GM23248 (cell line): Measurements from ENCODE around the gene NEGR1. TPM values are rescaled to one million over a fixed set of nuclear protein-coding genes. Genes with fewer than 3 reads are reported as not detected.

Experiments
- DNase-seq: peaks from one replicate; pipeline ENCODE4 v3.0.0-alpha.2; 2015
- H2AFZ ChIP-seq: fragments of 200-600 bp; sonication (generic); 2 replicates; pipeline ENCODE4 v1.6.1; 2016; ENCODE audit warnings: antibody characterized with exemption
- H3F3A ChIP-seq: fragments of 200-600 bp; sonication (generic); 2 replicates; pipeline ENCODE4 v1.6.1; 2016; ENCODE audit warnings: mild to moderate bottlenecking, antibody characterized with exemption, mixed run types; ENCODE audit not compliant: insufficient read depth
- H3K27ac ChIP-seq: fragments of 200-600 bp; sonication (generic); 2 replicates; pipeline ENCODE4 v1.5.1; 2016; ENCODE audit warnings: mild to moderate bottlenecking
- H3K27me3 ChIP-seq: fragments of 200-600 bp; sonication (generic); replicated peaks from 2 replicates; pipeline ENCODE4 v1.6.1; 2016; ENCODE audit warnings: mild to moderate bottlenecking; ENCODE audit not compliant: insufficient read depth
- H3K36me3 ChIP-seq: fragments of 200-600 bp; sonication (generic); 2 replicates; pipeline ENCODE4 v1.6.1; 2016; ENCODE audit warnings: low read depth, mild to moderate bottlenecking
- H3K4me1 ChIP-seq: fragments of 200-600 bp; sonication (generic); 2 replicates; pipeline ENCODE4 v1.6.1; 2016; ENCODE audit warnings: mild to moderate bottlenecking; ENCODE audit not compliant: insufficient read depth
- H3K4me2 ChIP-seq: fragments of 200-600 bp; sonication (generic); one replicate; pipeline ENCODE4 v1.6.1; 2016; ENCODE audit warnings: mild to moderate bottlenecking; ENCODE audit not compliant: unreplicated experiment
- H3K4me3 ChIP-seq: fragments of 200-600 bp; sonication (generic); 2 replicates; pipeline ENCODE4 v1.5.1; 2016; ENCODE audit warnings: mild to moderate bottlenecking
- H3K79me2 ChIP-seq: fragments of 200-600 bp; sonication (generic); 2 replicates; pipeline ENCODE4 v1.6.1; 2016; ENCODE audit warnings: mild to moderate bottlenecking; ENCODE audit not compliant: insufficient read depth
- H3K9ac ChIP-seq: fragments of 200-600 bp; sonication (generic); 2 replicates; pipeline ENCODE4 v1.6.1; 2016; ENCODE audit warnings: mild to moderate bottlenecking
- H3K9me2 ChIP-seq: fragments of 200-600 bp; sonication (generic); 2 replicates; pipeline ENCODE4 v1.6.1; 2016; ENCODE audit warnings: mixed run types, mild to moderate bottlenecking, moderate library complexity; ENCODE audit not compliant: insufficient read depth
- H3K9me3 ChIP-seq: fragments of 200-600 bp; sonication (generic); one replicate; pipeline ENCODE4 v1.6.1; 2017; ENCODE audit warnings: low read depth
- H4K20me1 ChIP-seq: fragments of 200-600 bp; sonication (generic); 2 replicates; pipeline ENCODE4 v1.6.0; 2016; ENCODE audit not compliant: insufficient read depth
- EZH2 ChIP-seq: fragments of 200-600 bp; sonication (generic); IDR thresholded peaks from 2 replicates; pipeline ENCODE4 v1.6.1; 2018; ENCODE audit warnings: antibody characterized with exemption, mild to moderate bottlenecking; ENCODE audit not compliant: insufficient read depth, poor library complexity, severe bottlenecking
- EZH2phosphoT487 ChIP-seq: fragments of 200-600 bp; sonication (generic); IDR thresholded peaks from 2 replicates; pipeline ENCODE4 v1.6.1; 2018; ENCODE audit warnings: antibody characterized with exemption, moderate library complexity, mild to moderate bottlenecking, low read depth; ENCODE audit not compliant: insufficient read depth
- WGBS, 2 experiments: methylation state at CpG; one replicate each; pipeline ENCODE4 v1.1.6; 2015 to 2017; ENCODE audit warnings: low lambda C conversion rate in 2 of 2, low coverage in 1 of 2; ENCODE audit errors: missing lambda C conversion rate in 2 of 2; 5-methylcytosine and 5-hydroxymethylcytosine counted together
- in situ Hi-C: fragments of 300-500 bp; cut with MboI; formaldehyde crosslinking; loops from 2 replicates; pipeline ENCODE4 v1.15.0; 2020
- polyA plus RNA-seq: library from polyadenylated mRNA; unstranded; fragments of >200 nt; fragmentation: Nextera tagmentation; extraction: Ambion mirVana; gene quantifications from 2 replicates; pipeline ENCODE4 v1.2.1, GENCODE V29; 2016
- total RNA-seq: library from RNA; depleted of rRNA; stranded (reverse); fragments of >200 nt; shearing (Covaris generic); gene quantifications from 2 replicates; pipeline ENCODE4 v1.2.3, GENCODE V29; 2014

Gene NEGR1
- total and polyA plus RNA-seq, 2 experiments from 2014 or later, result 14.3 to 15.7 TPM

- no peaks in the 10 kb centered on the region for H3K79me2 ChIP-seq
- WGBS, 2 experiments, result 78 to 91% methylated on average over 7 to 8 of the region's 8 CpGs
- H3K9me2 ChIP-seq, result no peaks in the 10 kb centered on the region
- H3F3A ChIP-seq, result no peaks in the 10 kb centered on the region
- no peaks in the 10 kb centered on the region for H3K36me3 ChIP-seq
- H3K9me3 ChIP-seq, result no peaks in the 10 kb centered on the region
- no peak overlapping the region for H2AFZ ChIP-seq
- no peak overlapping the region for H3K4me3 ChIP-seq
- no peaks in the 10 kb centered on the region for H3K4me1 ChIP-seq
- no peaks in the 10 kb centered on the region for H4K20me1 ChIP-seq
- no peak overlapping the region for H3K4me2 ChIP-seq
- TF ChIP-seq EZH2phosphoT487 (no peak), EZH2 (no peak)
- H3K27ac ChIP-seq, result no peak overlapping the region
- H3K27me3 ChIP-seq, result no peaks in the 10 kb centered on the region
- no peak for DNase-seq
- no peak overlapping the region for H3K9ac ChIP-seq
- in situ Hi-C loops, result no loop called here
Measured at GRCh38 chr1:71448444-71448843, 833.9 kb downstream of the NEGR1 start.

- no peaks in the 10 kb centered on the region for H3K9me2 ChIP-seq
- no peak overlapping the region for H3K4me2 ChIP-seq
- 83 to 87% methylated on average over 2 of the region's 2 CpGs for WGBS, 2 experiments
- H3K4me1 ChIP-seq, result no peaks in the 10 kb centered on the region
- no peak overlapping the region for H3K9ac ChIP-seq
- TF ChIP-seq EZH2 (no peak), EZH2phosphoT487 (no peak)
- no peaks in the 10 kb centered on the region for H3K36me3 ChIP-seq
- no peaks in the 10 kb centered on the region for H3K27me3 ChIP-seq
- no peak for DNase-seq
- H3K4me3 ChIP-seq, result no peak overlapping the region
- no peak overlapping the region for H3K27ac ChIP-seq
- no peaks in the 10 kb centered on the region for H3K79me2 ChIP-seq
- H2AFZ ChIP-seq, result no peak overlapping the region
- H3F3A ChIP-seq, result no peaks in the 10 kb centered on the region
- in situ Hi-C loops, result no loop called here
- H4K20me1 ChIP-seq, result no peaks in the 10 kb centered on the region
- no peaks in the 10 kb centered on the region for H3K9me3 ChIP-seq
Measured at GRCh38 chr1:71438626-71439025, 843.7 kb downstream of the NEGR1 start.

GRCh38 chr1:71435951-71436350, 846.4 kb downstream of the NEGR1 start:
- Histone ChIP-seq H3F3A (no peaks in the 10 kb centered on the region), H3K9ac (no peak overlapping the region), H3K36me3 (no peaks in the 10 kb centered on the region), H4K20me1 (no peaks in the 10 kb centered on the region), H3K9me2 (no peaks in the 10 kb centered on the region), H3K4me2 (no peak overlapping the region), H3K27me3 (no peaks in the 10 kb centered on the region), H3K4me1 (no peaks in the 10 kb centered on the region), H3K4me3 (no peak overlapping the region), H3K27ac (no peak overlapping the region), H3K79me2 (no peaks in the 10 kb centered on the region), H3K9me3 (no peaks in the 10 kb centered on the region), H2AFZ (no peak overlapping the region)
- TF ChIP-seq EZH2 (no peak), EZH2phosphoT487 (no peak)
- DNase-seq, result no peak
- in situ Hi-C loops, result no loop called here

- H2AFZ ChIP-seq, result no peak overlapping the region
- H3K36me3 ChIP-seq, result no peaks in the 10 kb centered on the region
- DNase-seq, result no peak
- H3K4me1 ChIP-seq, result no peaks in the 10 kb centered on the region
- in situ Hi-C loops, result no loop called here
- no peaks in the 10 kb centered on the region for H3K79me2 ChIP-seq
- H3K4me2 ChIP-seq, result no peak overlapping the region
- H3K9me3 ChIP-seq, result no peaks in the 10 kb centered on the region
- TF ChIP-seq EZH2 (no peak), EZH2phosphoT487 (no peak)
- no peaks in the 10 kb centered on the region for H3K9me2 ChIP-seq
- H3K27ac ChIP-seq, result no peak overlapping the region
- H4K20me1 ChIP-seq, result no peaks in the 10 kb centered on the region
- H3K27me3 ChIP-seq, result no peaks in the 10 kb centered on the region
- H3F3A ChIP-seq, result no peaks in the 10 kb centered on the region
- no peak overlapping the region for H3K4me3 ChIP-seq
- H3K9ac ChIP-seq, result no peak overlapping the region
- 86 to 96% methylated on average over 1 of the region's 1 CpG for WGBS, 2 experiments
Measured at GRCh38 chr1:71434240-71434639, 848.1 kb downstream of the NEGR1 start.

- Histone ChIP-seq H3K9me3 (no peaks in the 10 kb centered on the region), H3K4me1 (no peaks in the 10 kb centered on the region), H3K27me3 (no peaks in the 10 kb centered on the region), H3K9ac (no peak overlapping the region), H2AFZ (no peak overlapping the region), H3K4me3 (no peak overlapping the region), H4K20me1 (no peaks in the 10 kb centered on the region), H3K27ac (no peak overlapping the region), H3K36me3 (no peaks in the 10 kb centered on the region), H3K4me2 (no peak overlapping the region), H3K79me2 (no peaks in the 10 kb centered on the region), H3F3A (no peaks in the 10 kb centered on the region), H3K9me2 (no peaks in the 10 kb centered on the region)
- no peak for TF ChIP-seq EZH2
- TF ChIP-seq EZH2phosphoT487, result no peak
- no peak for DNase-seq
- WGBS, 2 experiments, result 78 to 100% methylated on average over 1 of the region's 1 CpG
- in situ Hi-C loops, result no loop called here
Measured at GRCh38 chr1:71428029-71428428, 854.3 kb downstream of the NEGR1 start.
